ENCODE results near the gene UNK. TPM values are rescaled to one million over a fixed set of nuclear protein-coding genes. Genes with fewer than 3 reads are reported as not detected.

The UNK gene
- total and polyA plus RNA-seq, 2 of the 13 experiments (the other 11 are each of a cell fraction or from before 2014, with no cell fraction given) = 31.6 to 33.0 TPM

- TF ChIP-seq ZHX2 (IDR thresholded peaks at IDR 0.05; ENCODE audit: low read depth) (0 out of 2 replicates have a peak, but pooled peaks have one; percentile 23), ZHX2 (CRISPR knock-in tag; IDR thresholded peaks at IDR 0.05; ENCODE audit: borderline replicate concordance) (no peak), FOXP4 (CRISPR knock-in tag; IDR thresholded peaks at IDR 0.05) (no peak), ZNF788 (CRISPR knock-in tag; IDR thresholded peaks at IDR 0.05; ENCODE audit: borderline replicate concordance) (peak; percentile 68), SOX6 (IDR thresholded peaks at IDR 0.05) (no peak), SOX6 (CRISPR knock-in tag; IDR thresholded peaks at IDR 0.05) (0 out of 2 replicates have a peak, but pooled peaks have one; percentile 47), NR0B2 (CRISPR knock-in tag; IDR thresholded peaks at IDR 0.05) (no peak), ZNF335 (CRISPR knock-in tag; IDR thresholded peaks at IDR 0.05) (no peak), FOXP1 (IDR thresholded peaks at IDR 0.05) (no peak), FOXP1 (CRISPR knock-in tag; IDR thresholded peaks at IDR 0.05) (peak; percentile 10; the same call in 1 of the 2 replicates), RARA (CRISPR knock-in tag; IDR thresholded peaks at IDR 0.05) (peak; percentile 86), IKZF1 (IDR thresholded peaks at IDR 0.05) (no peak), NCOA2 (CRISPR knock-in tag; IDR thresholded peaks at IDR 0.05) (peak; percentile 61)
These were observed 46.3 kb upstream of the UNK start (continued) for GRCh38 chr17:75738218-75738802.

Data from HepG2 (cell line).